ENCODE results near the gene ASXL3. TPM values are rescaled to one million over a fixed set of nuclear protein-coding genes. Genes with fewer than 3 reads are reported as not detected.

The ASXL3 gene
- polyA plus RNA-seq, 1 donor from 2014 or later: 15.2 TPM

- no peaks in the 10 kb centered on the region for H3F3A ChIP-seq (ENCODE audit: insufficient read depth, low read length, poor library complexity, severe bottlenecking)
- H3K9me2 ChIP-seq (ENCODE audit: insufficient read depth, low read length): no peaks in the 10 kb centered on the region
- H3K27ac ChIP-seq (ENCODE audit: low read length): no peak overlapping the region
- H3K9me3 ChIP-seq (ENCODE audit: low read length): no peaks in the 10 kb centered on the region
- no peak overlapping the region for H3K9ac ChIP-seq (ENCODE audit: low read length)
- TF ChIP-seq TAF1 (IDR thresholded peaks at IDR 0.05; ENCODE audit: low read depth) (no peak), POLR2AphosphoS5 (IDR thresholded peaks at IDR 0.05) (no peak), RAD21 (conservative IDR thresholded peaks at IDR 0.05) (no peak), EZH2 (IDR thresholded peaks at IDR 0.05; ENCODE audit: borderline replicate concordance, insufficient read depth, low read length, poor library complexity, severe bottlenecking) (no peak), MXI1 (conservative IDR thresholded peaks at IDR 0.05; ENCODE audit: poor library complexity, severe bottlenecking) (no peak), CTCF (IDR thresholded peaks at IDR 0.05; ENCODE audit: poor library complexity, severe bottlenecking) (no peak), EP300 (conservative IDR thresholded peaks at IDR 0.05; ENCODE audit: poor library complexity, severe bottlenecking) (no peak)
- no peaks in the 10 kb centered on the region for H4K20me1 ChIP-seq (ENCODE audit: insufficient read depth)
- H3K4me2 ChIP-seq (ENCODE audit: low read length): no peak overlapping the region
- no peaks in the 10 kb centered on the region for H3K36me3 ChIP-seq (ENCODE audit: insufficient read depth, low read length)
- H3K4me3 ChIP-seq (ENCODE audit: low read length): no peak overlapping the region
- no peak overlapping the region for H2AFZ ChIP-seq (ENCODE audit: low read depth, low read length)
- H3K27me3 ChIP-seq (ENCODE audit: insufficient read depth, low read depth, low read length): no peaks in the 10 kb centered on the region
- H3K79me2 ChIP-seq (replicated peaks; ENCODE audit: insufficient read depth, low read length): peaks cover 7% of the 10 kb centered on the region
Measured at GRCh38 chr18:33670029-33670428, 92.0 kb downstream of the ASXL3 start.

- Histone ChIP-seq H3K4me3 (ENCODE audit: low read length) (no peak overlapping the region), H3F3A (ENCODE audit: insufficient read depth, low read length, poor library complexity, severe bottlenecking) (no peaks in the 10 kb centered on the region), H3K9me3 (ENCODE audit: low read length) (no peaks in the 10 kb centered on the region), H2AFZ (ENCODE audit: low read depth, low read length) (no peak overlapping the region), H4K20me1 (ENCODE audit: insufficient read depth) (no peaks in the 10 kb centered on the region), H3K9ac (ENCODE audit: low read length) (no peak overlapping the region), H3K36me3 (ENCODE audit: insufficient read depth, low read length) (no peaks in the 10 kb centered on the region), H3K27ac (ENCODE audit: low read length) (no peak overlapping the region), H3K79me2 (replicated peaks; ENCODE audit: insufficient read depth, low read length) (peaks cover 4% of the 10 kb centered on the region), H3K9me2 (ENCODE audit: insufficient read depth, low read length) (no peaks in the 10 kb centered on the region), H3K4me2 (ENCODE audit: low read length) (no peak overlapping the region), H3K27me3 (ENCODE audit: insufficient read depth, low read depth, low read length) (no peaks in the 10 kb centered on the region)
- TF ChIP-seq RAD21 (conservative IDR thresholded peaks at IDR 0.05) (no peak), EP300 (conservative IDR thresholded peaks at IDR 0.05; ENCODE audit: poor library complexity, severe bottlenecking) (no peak), MXI1 (conservative IDR thresholded peaks at IDR 0.05; ENCODE audit: poor library complexity, severe bottlenecking) (no peak), CTCF (IDR thresholded peaks at IDR 0.05; ENCODE audit: poor library complexity, severe bottlenecking) (no peak), EZH2 (IDR thresholded peaks at IDR 0.05; ENCODE audit: borderline replicate concordance, insufficient read depth, low read length, poor library complexity, severe bottlenecking) (no peak)
Measured at GRCh38 chr18:33673689-33674088, 95.7 kb downstream of the ASXL3 start.

GRCh38 chr18:33676593-33676992, 98.6 kb downstream of the ASXL3 start:
- H3K27ac ChIP-seq (ENCODE audit: low read length): no peak overlapping the region
- no peak overlapping the region for H3K9ac ChIP-seq (ENCODE audit: low read length)
- no peaks in the 10 kb centered on the region for H3K79me2 ChIP-seq (replicated peaks; ENCODE audit: insufficient read depth, low read length)
- no peak overlapping the region for H3K4me2 ChIP-seq (ENCODE audit: low read length)
- no peak overlapping the region for H2AFZ ChIP-seq (ENCODE audit: low read depth, low read length)
- no peaks in the 10 kb centered on the region for H3K27me3 ChIP-seq (ENCODE audit: insufficient read depth, low read depth, low read length)
- no peak overlapping the region for H3K4me3 ChIP-seq (ENCODE audit: low read length)
- no peaks in the 10 kb centered on the region for H3K9me3 ChIP-seq (ENCODE audit: low read length)
- no peaks in the 10 kb centered on the region for H3F3A ChIP-seq (ENCODE audit: insufficient read depth, low read length, poor library complexity, severe bottlenecking)
- no peak for TF ChIP-seq EP300 (conservative IDR thresholded peaks at IDR 0.05; ENCODE audit: poor library complexity, severe bottlenecking)
- TF ChIP-seq POLR2AphosphoS5 (IDR thresholded peaks at IDR 0.05): no peak
- no peak for TF ChIP-seq TAF1 (IDR thresholded peaks at IDR 0.05; ENCODE audit: low read depth)
- no peaks in the 10 kb centered on the region for H3K9me2 ChIP-seq (ENCODE audit: insufficient read depth, low read length)
- no peaks in the 10 kb centered on the region for H3K36me3 ChIP-seq (ENCODE audit: insufficient read depth, low read length)
- H4K20me1 ChIP-seq (ENCODE audit: insufficient read depth): no peaks in the 10 kb centered on the region

Data from neural cell (in vitro differentiated cells).